ENCODE measurements around the gene VANGL1. TPM values are rescaled to one million over a fixed set of nuclear protein-coding genes. Genes with fewer than 3 reads are reported as not detected.

VANGL1 gene
- total RNA-seq, 2 donors from 2014 or later = 4.0 to 6.1 TPM

DNA sequence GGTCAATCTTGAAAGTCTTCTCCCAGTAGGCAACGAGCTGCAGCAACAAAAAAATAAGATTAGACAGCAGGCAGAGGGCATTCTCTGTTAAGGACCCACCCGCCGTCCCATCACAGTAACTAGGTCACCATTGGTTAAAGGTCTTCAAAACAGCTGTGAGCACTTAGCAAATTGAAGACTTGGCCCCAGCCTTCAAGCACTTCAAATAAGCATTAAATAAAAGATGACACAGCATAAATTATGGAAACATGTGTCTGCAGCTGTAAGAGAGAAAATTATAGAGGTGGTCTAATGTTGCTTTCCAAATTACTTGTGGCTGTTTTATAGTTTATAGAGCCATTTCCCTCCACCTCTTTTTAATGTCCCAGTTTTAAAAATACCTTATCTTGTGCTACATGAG is 61.2 kb downstream of the VANGL1 start:
- Histone ChIP-seq H3K9me3 (no peaks in the 10 kb centered on the region), H3K4me3 (no peak overlapping the region), H3K4me1 (peaks cover 0 to 38% of the 10 kb centered on the region in 2 donors), H3K27ac (peak overlapping the region in 1 of 2 donors; percentile 16), H3K27me3 (no peaks in the 10 kb centered on the region), H3K36me3 (peaks cover 43% of the 10 kb centered on the region)
- DNase-seq (ENCODE audit: low spot score) = no peak
- TF ChIP-seq, protein P1, sequence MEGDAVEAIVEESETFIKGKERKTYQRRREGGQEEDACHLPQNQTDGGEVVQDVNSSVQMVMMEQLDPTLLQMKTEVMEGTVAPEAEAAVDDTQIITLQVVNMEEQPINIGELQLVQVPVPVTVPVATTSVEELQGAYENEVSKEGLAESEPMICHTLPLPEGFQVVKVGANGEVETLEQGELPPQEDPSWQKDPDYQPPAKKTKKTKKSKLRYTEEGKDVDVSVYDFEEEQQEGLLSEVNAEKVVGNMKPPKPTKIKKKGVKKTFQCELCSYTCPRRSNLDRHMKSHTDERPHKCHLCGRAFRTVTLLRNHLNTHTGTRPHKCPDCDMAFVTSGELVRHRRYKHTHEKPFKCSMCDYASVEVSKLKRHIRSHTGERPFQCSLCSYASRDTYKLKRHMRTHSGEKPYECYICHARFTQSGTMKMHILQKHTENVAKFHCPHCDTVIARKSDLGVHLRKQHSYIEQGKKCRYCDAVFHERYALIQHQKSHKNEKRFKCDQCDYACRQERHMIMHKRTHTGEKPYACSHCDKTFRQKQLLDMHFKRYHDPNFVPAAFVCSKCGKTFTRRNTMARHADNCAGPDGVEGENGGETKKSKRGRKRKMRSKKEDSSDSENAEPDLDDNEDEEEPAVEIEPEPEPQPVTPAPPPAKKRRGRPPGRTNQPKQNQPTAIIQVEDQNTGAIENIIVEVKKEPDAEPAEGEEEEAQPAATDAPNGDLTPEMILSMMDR (IDR thresholded peaks at IDR 0.05) = no peak

DNA sequence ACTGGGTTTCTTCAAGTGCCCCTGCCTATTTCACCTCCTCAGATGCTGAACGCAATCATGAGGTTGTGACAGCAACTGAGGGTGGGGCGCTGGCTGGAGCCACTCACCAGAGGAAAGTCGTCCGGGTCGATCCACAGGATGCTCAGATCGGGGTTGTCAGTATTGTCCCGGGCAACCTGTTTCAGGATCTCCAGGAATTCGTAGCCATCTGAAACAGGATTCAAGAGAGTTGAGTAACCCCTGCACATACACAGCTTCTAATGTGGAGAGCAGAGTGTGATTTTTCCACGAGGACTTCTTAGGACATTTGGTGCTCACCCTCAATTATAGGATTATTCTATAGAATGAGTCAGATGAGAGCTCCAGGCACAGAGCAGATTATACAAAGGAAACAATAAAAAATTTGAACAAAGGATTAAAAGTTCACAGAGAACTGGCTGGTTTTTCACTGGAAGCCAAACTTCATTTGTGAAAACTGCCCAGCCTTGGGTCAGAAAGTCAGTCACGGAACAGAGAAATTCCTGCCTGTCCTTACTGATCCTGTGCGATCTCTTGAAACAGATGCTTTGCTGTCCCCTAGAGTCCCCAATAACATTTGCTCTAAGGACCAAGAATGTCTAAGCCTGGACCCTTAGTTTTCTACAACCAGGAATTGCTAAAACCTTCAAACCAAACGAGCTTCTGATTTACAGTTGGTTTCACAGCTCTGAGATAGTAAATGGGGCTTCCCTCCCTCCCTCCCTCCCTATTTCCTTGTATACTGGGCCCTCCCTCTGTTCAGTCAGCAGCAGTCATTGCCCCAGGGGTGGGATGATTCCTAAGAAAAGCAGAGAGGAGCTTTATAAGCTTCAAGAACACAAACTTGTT is 63.5 kb downstream of the VANGL1 start:
- DNase-seq (ENCODE audit: low spot score) = no peak
- peak overlapping the region in 1 of 2 donors; percentile 9 for H3K27ac ChIP-seq
- TF ChIP-seq, protein P1 (IDR thresholded peaks at IDR 0.05) = no peak
- H3K27me3 ChIP-seq = no peaks in the 10 kb centered on the region
- H3K36me3 ChIP-seq = peaks cover 40% of the 10 kb centered on the region
- H3K4me3 ChIP-seq = no peak overlapping the region
- H3K4me1 ChIP-seq = peaks cover 0 to 38% of the 10 kb centered on the region in 2 donors
- no peaks in the 10 kb centered on the region for H3K9me3 ChIP-seq

GRCh38 chr1:115705963-115706362 is 64.2 kb downstream of the VANGL1 start:
- peaks cover 35% of the 10 kb centered on the region for H3K36me3 ChIP-seq

GRCh38 chr1:115706587-115707425 is 65.0 kb downstream of the VANGL1 start:
- no peak overlapping the region for H3K27ac ChIP-seq
- H3K4me3 ChIP-seq = no peak overlapping the region
- DNase-seq (ENCODE audit: low spot score) = no peak
- H3K27me3 ChIP-seq = no peaks in the 10 kb centered on the region
- no peaks in the 10 kb centered on the region for H3K9me3 ChIP-seq
- peaks cover 27% of the 10 kb centered on the region for H3K36me3 ChIP-seq
- TF ChIP-seq, protein P1 (IDR thresholded peaks at IDR 0.05) = peak; percentile 73 to 79
- peaks cover 0 to 42% of the 10 kb centered on the region in 2 donors for H3K4me1 ChIP-seq

More at GRCh38 chr1:115705963-115706362, 64.2 kb downstream of the VANGL1 start:
- no peak overlapping the region for H3K4me3 ChIP-seq
- H3K27ac ChIP-seq = no peak overlapping the region
- H3K4me1 ChIP-seq = peaks cover 0 to 40% of the 10 kb centered on the region in 2 donors
- DNase-seq (ENCODE audit: low spot score) = no peak
- TF ChIP-seq, protein P1 (IDR thresholded peaks at IDR 0.05) = no peak
- no peaks in the 10 kb centered on the region for H3K9me3 ChIP-seq
- H3K27me3 ChIP-seq = no peaks in the 10 kb centered on the region

DNA sequence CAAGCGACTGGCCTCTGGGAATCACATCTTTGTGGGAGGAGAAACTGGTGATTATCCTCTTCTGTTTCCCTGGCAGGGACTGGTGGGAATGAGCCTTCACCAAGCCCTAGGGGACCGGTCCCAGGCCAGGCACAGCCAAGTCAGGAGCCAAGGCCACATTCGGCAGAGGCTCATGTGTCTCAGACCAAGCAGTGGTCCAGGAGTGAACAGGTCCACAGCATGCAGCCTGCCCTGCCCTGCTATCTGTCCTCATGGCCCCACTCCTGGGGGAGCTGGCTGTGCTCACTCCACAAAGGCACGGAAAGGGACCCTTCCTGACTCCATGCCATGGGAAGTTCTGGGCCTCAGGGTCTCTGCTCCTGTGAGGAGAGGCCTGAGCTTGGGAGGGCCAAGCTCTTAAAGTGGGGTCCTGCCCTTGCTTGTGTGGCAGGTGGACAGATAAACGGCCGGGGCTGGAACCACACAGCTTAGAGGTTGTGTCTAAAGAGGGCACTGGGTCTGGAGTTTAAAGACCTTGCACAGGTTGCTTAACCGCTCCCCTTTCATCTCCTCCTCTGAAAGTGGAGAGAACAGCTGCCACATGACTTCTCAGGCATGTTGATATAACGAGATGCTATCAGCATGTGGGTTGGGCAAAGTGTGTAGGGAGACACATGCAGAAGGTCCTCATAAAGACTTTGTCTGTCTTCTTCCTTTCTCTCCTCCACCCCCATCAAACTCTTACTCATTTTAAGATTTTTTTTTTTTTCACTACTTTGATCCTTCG is 69.3 kb downstream of the VANGL1 start:
- no peak for DNase-seq (ENCODE audit: low spot score)
- peaks cover 0 to 18% of the 10 kb centered on the region in 2 donors for H3K4me1 ChIP-seq
- no peaks in the 10 kb centered on the region for H3K36me3 ChIP-seq
- no peak overlapping the region for H3K27ac ChIP-seq
- no peaks in the 10 kb centered on the region for H3K27me3 ChIP-seq
- TF ChIP-seq, protein P1 (IDR thresholded peaks at IDR 0.05) = no peak
- H3K9me3 ChIP-seq = no peaks in the 10 kb centered on the region
- no peak overlapping the region for H3K4me3 ChIP-seq
